Neuronal stem cell (in vitro differentiated cells): ENCODE results near the gene CD63. TPM values are rescaled to one million over a fixed set of nuclear protein-coding genes. Genes with fewer than 3 reads are reported as not detected.
A peak's percentile ranks its signal among the peaks of the same experiment; 100 is the strongest.

Source experiments
- DNase-seq: peaks from one replicate; pipeline ENCODE4 v3.0.0-alpha.2; 2013; ENCODE audit warnings: low spot score
- H2AFZ ChIP-seq: one replicate; pipeline ENCODE4 v1.6.1; 2013; ENCODE audit warnings: mild to moderate bottlenecking, low read length, inconsistent platforms
- H2AK5ac ChIP-seq: 2 replicates; pipeline ENCODE4 v1.6.1; 2013; ENCODE audit warnings: low read depth, mild to moderate bottlenecking, inconsistent platforms, low read length, moderate library complexity, mixed read lengths
- H2BK120ac ChIP-seq: 2 replicates; pipeline ENCODE4 v1.6.1; 2013; ENCODE audit warnings: low read depth, mild to moderate bottlenecking, inconsistent platforms, low read length, moderate library complexity, mixed read lengths
- H2BK12ac ChIP-seq: one replicate; pipeline ENCODE4 v1.6.1; 2013; ENCODE audit warnings: low read length, inconsistent platforms
- H2BK15ac ChIP-seq: 2 replicates; pipeline ENCODE4 v1.6.1; 2013; ENCODE audit warnings: mild to moderate bottlenecking, low read length, inconsistent platforms, mixed read lengths
- H2BK5ac ChIP-seq: one replicate; pipeline ENCODE4 v1.6.1; 2013; ENCODE audit warnings: inconsistent platforms, mild to moderate bottlenecking, low read length, moderate library complexity
- H3K14ac ChIP-seq: one replicate; pipeline ENCODE4 v1.6.1; 2013; ENCODE audit warnings: low read length, inconsistent platforms
- H3K18ac ChIP-seq: 2 replicates; pipeline ENCODE4 v1.6.1; 2013; ENCODE audit warnings: low read length, inconsistent platforms
- H3K23ac ChIP-seq: 2 replicates; pipeline ENCODE4 v1.6.1; 2013; ENCODE audit warnings: low read depth, mild to moderate bottlenecking, mixed read lengths, low read length, inconsistent platforms; ENCODE audit not compliant: poor library complexity
- H3K27ac ChIP-seq: replicated peaks from 3 replicates; pipeline ENCODE4 v1.5.1; 2013; ENCODE audit warnings: low read length, inconsistent platforms
- H3K27me3 ChIP-seq, 3 experiments: 2 replicates each; pipeline ENCODE4 v1.6.1; 2013; ENCODE audit warnings: low read length in 3 of 3, mild to moderate bottlenecking in 2 of 3, inconsistent platforms in 1 of 3, low read depth in 1 of 3, mixed read lengths in 1 of 3, moderate library complexity in 1 of 3; ENCODE audit not compliant: control insufficient read depth in 3 of 3, insufficient read depth in 3 of 3
- H3K36me3 ChIP-seq, 2 donors: replicated peaks in 1 of 2; 2 replicates each; pipeline ENCODE4 v1.6.1; 2013; ENCODE audit warnings: low read length in 2 of 2; ENCODE audit not compliant: control insufficient read depth in 2 of 2, insufficient read depth in 2 of 2
- H3K4ac ChIP-seq: 2 replicates; pipeline ENCODE4 v1.6.1; 2013; ENCODE audit warnings: inconsistent platforms, mild to moderate bottlenecking, low read length, moderate library complexity
- H3K4me1 ChIP-seq, 2 donors: 1 replicate in 1 of 2; 2 replicates in 1 of 2; pipeline ENCODE4 v1.6.1; 2013; ENCODE audit warnings: low read length in 2 of 2, low read depth in 1 of 2; ENCODE audit not compliant: control insufficient read depth in 2 of 2, insufficient read depth in 1 of 2
- H3K4me2 ChIP-seq: one replicate; pipeline ENCODE4 v1.6.1; 2013; ENCODE audit warnings: mild to moderate bottlenecking, low read length, inconsistent platforms; ENCODE audit not compliant: insufficient read depth, poor library complexity, severe bottlenecking
- H3K4me3 ChIP-seq, 2 donors: 2 replicates each; pipeline ENCODE4 v1.5.1; 2013; ENCODE audit warnings: low read length in 2 of 2, mild to moderate bottlenecking in 2 of 2, inconsistent platforms in 1 of 2, moderate library complexity in 1 of 2
- H3K79me1 ChIP-seq: one replicate; pipeline ENCODE4 v1.6.1; 2013; ENCODE audit warnings: low read depth, mild to moderate bottlenecking, inconsistent platforms, low read length, moderate library complexity
- H3K9ac ChIP-seq: one replicate; pipeline ENCODE4 v1.6.1; 2013; ENCODE audit warnings: mild to moderate bottlenecking, low read depth, low read length, inconsistent platforms; ENCODE audit not compliant: poor library complexity
- H3K9me3 ChIP-seq, 2 donors: replicated peaks in 1 of 2; 2 replicates each; pipeline versions ENCODE3 to v1.6.1; 2013; ENCODE audit warnings: low read length in 2 of 2, mild to moderate bottlenecking in 2 of 2, inconsistent platforms in 1 of 2, low read depth in 1 of 2, mixed read lengths in 1 of 2, moderate library complexity in 1 of 2; ENCODE audit not compliant: control insufficient read depth in 2 of 2, insufficient read depth in 1 of 2
- H4K8ac ChIP-seq: one replicate; pipeline ENCODE4 v1.6.1; 2013; ENCODE audit warnings: low read depth, mild to moderate bottlenecking, inconsistent platforms, low read length, moderate library complexity
- H4K91ac ChIP-seq: one replicate; pipeline ENCODE4 v1.6.1; 2013; ENCODE audit warnings: low read length, low read depth, mild to moderate bottlenecking, inconsistent platforms; ENCODE audit not compliant: poor library complexity
- WGBS, 2 donors: extraction: QIAGEN DNeasy Blood & Tissue Kit; methylation state at CpG; one replicate each; pipeline ENCODE4 v1.1.7; 2013; ENCODE audit warnings: missing lambda C conversion rate in 2 of 2, mixed read lengths in 1 of 2; ENCODE audit not compliant: insufficient read length in 2 of 2, insufficient replicate concordance in 1 of 2; ENCODE audit errors: extremely low coverage in 2 of 2; 5-methylcytosine and 5-hydroxymethylcytosine counted together
- polyA plus RNA-seq, 2 experiments: library from polyadenylated mRNA; stranded (reverse); fragments of 200-250 nt; gene quantifications; one replicate each; pipeline ENCODE4 v1.2.3, GENCODE V29; 2013

CD63 gene, protein sequence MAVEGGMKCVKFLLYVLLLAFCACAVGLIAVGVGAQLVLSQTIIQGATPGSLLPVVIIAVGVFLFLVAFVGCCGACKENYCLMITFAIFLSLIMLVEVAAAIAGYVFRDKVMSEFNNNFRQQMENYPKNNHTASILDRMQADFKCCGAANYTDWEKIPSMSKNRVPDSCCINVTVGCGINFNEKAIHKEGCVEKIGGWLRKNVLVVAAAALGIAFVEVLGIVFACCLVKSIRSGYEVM
- 879 TPM for polyA plus RNA-seq (2013, experiment 1 of 2)
- 873 TPM for polyA plus RNA-seq (2013, experiment 2 of 2)

DNA sequence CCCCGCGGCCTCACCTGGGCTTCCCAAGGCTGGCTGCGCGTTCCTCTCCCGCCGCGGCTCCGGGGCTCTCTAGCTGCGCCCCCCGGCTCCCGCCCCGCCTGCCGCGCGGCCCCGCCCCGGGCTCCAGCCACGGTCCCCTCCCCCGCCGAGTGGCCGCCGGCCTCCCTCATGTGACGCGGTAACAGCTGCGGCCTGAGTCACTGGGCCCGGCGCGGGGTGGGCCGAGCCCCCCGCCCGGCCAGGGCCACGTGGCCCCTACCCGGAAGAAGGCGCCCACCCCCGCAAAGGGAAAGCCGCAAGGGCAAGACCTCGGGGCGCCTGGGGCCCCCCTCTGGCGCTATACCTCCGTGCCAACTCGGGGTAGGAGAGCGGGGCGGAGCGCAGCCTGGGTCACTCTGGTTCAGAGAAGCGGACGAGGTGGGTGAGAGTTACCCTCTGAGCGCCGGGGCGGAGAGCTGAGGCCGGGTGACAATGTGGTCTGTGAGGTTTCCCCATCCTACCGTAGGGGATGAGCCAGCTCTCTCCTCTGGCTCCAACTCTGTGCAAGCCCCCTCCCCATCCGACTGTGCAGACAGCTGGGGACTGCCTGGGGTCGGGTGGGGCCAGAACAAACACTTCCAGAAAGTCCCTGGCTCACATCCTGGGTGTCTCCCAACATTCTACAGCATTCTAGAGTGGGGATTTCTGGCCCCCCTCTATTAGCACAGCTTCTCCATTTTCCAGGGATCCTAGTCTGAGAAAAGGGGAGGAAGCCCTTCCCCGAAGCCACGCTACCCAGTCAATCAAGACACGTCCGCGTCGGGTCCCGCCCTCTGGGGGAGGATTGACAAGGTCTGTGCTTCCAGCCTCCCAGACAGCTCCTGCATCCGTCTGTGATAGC lies at the start of gene CD63:
CD63 (minus strand) TSS at position 71 of the 880 bp plus-strand sequence. CDS start 668 bp downstream, outside the sequence.
- H3K4me2 ChIP-seq = peak within 1 kb of the TSS; percentile 92
- no peak within 1 kb of the TSS for H3K14ac ChIP-seq
- peak within 1 kb of the TSS; percentile 92 for H2AFZ ChIP-seq
- peaks cover 0 to 1% of the 10 kb centered on the region in 2 donors for H3K9me3 ChIP-seq
- peak within 1 kb of the TSS; percentile 59 to 92 for H3K4me3 ChIP-seq
- H4K91ac ChIP-seq = no peak within 1 kb of the TSS
- no peaks in the 10 kb centered on the region for H3K27me3 ChIP-seq
- H3K4ac ChIP-seq = no peak within 1 kb of the TSS
- DNase-seq = peak; percentile 82
- H3K27ac ChIP-seq = peak within 1 kb of the TSS; percentile 91
- H2BK120ac ChIP-seq = peak within 1 kb of the TSS; percentile 61
- no CpG with 5 or more reads among the region's 61 CpGs for WGBS, 2 donors
- H3K36me3 ChIP-seq = peaks cover 22 to 31% of the 10 kb centered on the region in 2 donors
- H4K8ac ChIP-seq = no peak within 1 kb of the TSS
- H2AK5ac ChIP-seq = peak within 1 kb of the TSS; percentile 95
- peaks cover 14 to 18% of the 10 kb centered on the region in 2 donors for H3K4me1 ChIP-seq
- peak within 1 kb of the TSS; percentile 29 for H3K23ac ChIP-seq
- H2BK12ac ChIP-seq = no peak within 1 kb of the TSS
- peak within 1 kb of the TSS; percentile 34 for H2BK15ac ChIP-seq
- peaks cover 15% of the 10 kb centered on the region for H3K79me1 ChIP-seq
- H3K18ac ChIP-seq = peak within 1 kb of the TSS; percentile 95
- peak within 1 kb of the TSS; percentile 69 for H2BK5ac ChIP-seq
- peak within 1 kb of the TSS; percentile 94 for H3K9ac ChIP-seq

DNA sequence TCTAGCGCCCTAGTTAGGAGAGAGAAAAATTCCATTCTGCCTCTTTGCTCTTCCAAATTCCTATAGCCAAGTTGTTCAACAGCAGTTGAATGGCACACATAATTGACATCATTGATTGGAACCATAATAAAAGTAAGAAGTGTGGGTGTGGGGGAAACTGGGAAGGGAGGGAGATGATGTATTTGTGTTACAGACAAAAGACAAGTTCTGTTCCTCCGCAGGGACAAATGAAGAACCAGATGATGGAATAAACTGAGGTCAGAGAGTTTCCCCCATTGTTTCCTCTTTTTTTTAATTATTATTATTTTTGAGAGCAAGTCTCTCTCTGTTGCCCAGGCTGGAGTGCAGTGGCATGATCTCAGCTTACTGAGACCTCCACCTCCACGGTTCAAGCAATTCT lies 49.0 kb upstream of the CD63 start:
- H2AFZ ChIP-seq = no peak overlapping the region
- H2BK5ac ChIP-seq = no peak overlapping the region
- no peak overlapping the region for H3K23ac ChIP-seq
- H3K4me1 ChIP-seq = no peaks in the 10 kb centered on the region
- no peak overlapping the region for H3K4ac ChIP-seq
- H4K8ac ChIP-seq = no peak overlapping the region
- no peaks in the 10 kb centered on the region for H3K27me3 ChIP-seq
- H3K18ac ChIP-seq = no peak overlapping the region
- no peak overlapping the region for H2AK5ac ChIP-seq
- no peak overlapping the region for H3K4me3 ChIP-seq
- H3K9me3 ChIP-seq = no peaks in the 10 kb centered on the region
- no peaks in the 10 kb centered on the region for H3K79me1 ChIP-seq
- H3K4me2 ChIP-seq = no peak overlapping the region
- DNase-seq = no peak
- no peak overlapping the region for H3K14ac ChIP-seq
- no peak overlapping the region for H3K9ac ChIP-seq
- no peak overlapping the region for H2BK15ac ChIP-seq
- H3K27ac ChIP-seq = no peak overlapping the region
- H4K91ac ChIP-seq = no peak overlapping the region
- H2BK120ac ChIP-seq = no peak overlapping the region
- H3K36me3 ChIP-seq = peaks cover 3 to 92% of the 10 kb centered on the region in 2 donors
- no CpG with 5 or more reads among the region's 3 CpGs for WGBS, 2 donors
- H2BK12ac ChIP-seq = no peak overlapping the region

DNA sequence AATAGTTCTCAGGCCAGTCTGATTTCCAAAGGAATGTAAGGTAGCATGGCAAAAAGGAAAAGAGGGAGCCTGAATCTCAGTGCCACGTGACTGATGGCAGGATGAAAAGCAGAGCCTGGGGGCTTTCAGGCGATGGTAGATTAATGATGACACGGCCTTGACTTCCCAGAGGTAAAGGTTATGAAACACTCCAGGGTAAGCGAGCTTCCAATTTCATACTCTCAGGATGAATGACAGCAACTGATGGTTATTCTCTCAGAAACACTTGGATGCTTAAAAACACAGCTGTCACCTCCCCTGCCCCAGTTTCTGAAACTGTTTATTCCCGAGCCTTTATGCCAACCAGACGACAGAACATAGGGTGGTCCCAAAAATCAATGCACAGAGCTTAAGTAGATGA lies 42.9 kb upstream of the CD63 start:
- no peak overlapping the region for H2AK5ac ChIP-seq
- no peak overlapping the region for H3K18ac ChIP-seq
- DNase-seq = no peak
- no peaks in the 10 kb centered on the region for H3K4me1 ChIP-seq
- no peak overlapping the region for H3K14ac ChIP-seq
- WGBS, 2 donors = no CpG with 5 or more reads among the region's 6 CpGs
- no peak overlapping the region for H2BK15ac ChIP-seq
- no peak overlapping the region for H2AFZ ChIP-seq
- H4K91ac ChIP-seq = no peak overlapping the region
- H2BK5ac ChIP-seq = no peak overlapping the region
- no peak overlapping the region for H4K8ac ChIP-seq
- H3K23ac ChIP-seq = no peak overlapping the region
- H3K4me3 ChIP-seq = no peak overlapping the region
- H2BK12ac ChIP-seq = no peak overlapping the region
- H2BK120ac ChIP-seq = no peak overlapping the region
- no peaks in the 10 kb centered on the region for H3K9me3 ChIP-seq
- peaks cover 2% of the 10 kb centered on the region for H3K79me1 ChIP-seq
- no peak overlapping the region for H3K4ac ChIP-seq
- peaks cover 7 to 83% of the 10 kb centered on the region in 2 donors for H3K36me3 ChIP-seq
- H3K27ac ChIP-seq = no peak overlapping the region
- H3K9ac ChIP-seq = no peak overlapping the region
- H3K4me2 ChIP-seq = no peak overlapping the region
- no peaks in the 10 kb centered on the region for H3K27me3 ChIP-seq

DNA sequence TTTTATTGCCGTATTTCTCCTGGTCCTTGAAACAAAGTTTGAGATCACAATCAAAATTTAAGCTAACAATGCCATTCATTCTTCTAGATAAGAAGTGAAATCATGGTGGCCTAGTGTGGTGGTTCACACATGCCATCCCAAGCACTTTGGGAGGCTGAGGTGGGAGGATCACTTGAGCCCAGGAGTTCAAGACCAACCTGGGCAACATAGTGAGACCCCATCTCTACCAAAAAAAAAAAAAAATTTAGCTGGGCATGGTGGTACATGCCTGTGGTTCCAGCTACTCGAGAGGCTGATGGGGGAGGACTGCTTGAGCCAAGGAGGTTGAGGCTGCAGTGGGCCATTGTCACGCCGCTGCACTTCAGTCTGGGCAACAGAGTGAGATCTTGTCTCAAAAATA lies 38.3 kb upstream of the CD63 start:
- Histone ChIP-seq H3K18ac (no peak overlapping the region), H2BK12ac (no peak overlapping the region), H2AFZ (no peak overlapping the region), H3K9ac (no peak overlapping the region), H3K27ac (no peak overlapping the region), H3K27me3 (no peaks in the 10 kb centered on the region), H3K4ac (no peak overlapping the region), H3K79me1 (peaks cover 2% of the 10 kb centered on the region), H4K91ac (no peak overlapping the region), H3K4me1 (peaks cover 0 to 6% of the 10 kb centered on the region in 2 donors), H3K4me2 (no peak overlapping the region), H3K9me3 (no peaks in the 10 kb centered on the region), H3K36me3 (peaks cover 9 to 78% of the 10 kb centered on the region in 2 donors), H3K4me3 (no peak overlapping the region), H3K14ac (no peak overlapping the region), H2BK5ac (no peak overlapping the region), H4K8ac (no peak overlapping the region), H2BK120ac (no peak overlapping the region), H2BK15ac (no peak overlapping the region), H3K23ac (no peak overlapping the region), H2AK5ac (no peak overlapping the region)
- no peak for DNase-seq
- WGBS, 2 donors = no CpG with 5 or more reads among the region's 4 CpGs
